Activated CD4-positive, alpha-beta T cell treated with anti-CD3 and anti-CD28 coated beads, Interleukin-2, amount 10 ng/mL, durations not matched to agents 7 days and 5 days (primary cell): ENCODE data around the gene FRMPD4. TPM values are rescaled to one million over a fixed set of nuclear protein-coding genes. Genes with fewer than 3 reads are reported as not detected.

Source experiments
- CTCF ChIA-PET: fragments of 350-600 bp; sonication (Branson Sonifier 250); formaldehyde crosslinking; loops from one replicate; lab custom pipeline; 2021; ENCODE audit warnings: antibody characterized with exemption; lab: Charles Lee
- POLR2A ChIA-PET: fragments of 350-600 bp; sonication (Branson Sonifier 250); formaldehyde crosslinking; loops from one replicate; lab custom pipeline; 2021; ENCODE audit warnings: antibody characterized with exemption; lab: Charles Lee
- DNase-seq: peaks from one replicate; pipeline ENCODE4 v3.0.0-alpha.2; 2020
- H3K27ac Mint-ChIP-seq: one replicate; pipeline ENCODE4 v1.8.0; 2021; ENCODE audit warnings: mild to moderate bottlenecking, moderate library complexity, mixed read lengths
- H3K27me3 Mint-ChIP-seq: one replicate; pipeline ENCODE4 v1.8.0; 2021; ENCODE audit warnings: mixed read lengths
- H3K36me3 Mint-ChIP-seq: one replicate; pipeline ENCODE4 v1.8.0; 2021; ENCODE audit warnings: low read depth, mixed read lengths
- H3K4me1 Mint-ChIP-seq: one replicate; pipeline ENCODE4 v1.8.0; 2021; ENCODE audit warnings: mixed read lengths
- H3K4me3 Mint-ChIP-seq: one replicate; pipeline ENCODE4 v1.8.0; 2021; ENCODE audit warnings: mild to moderate bottlenecking, moderate library complexity, mixed read lengths
- H3K9me3 Mint-ChIP-seq: one replicate; pipeline ENCODE4 v1.8.0; 2021; ENCODE audit warnings: mixed read lengths
- total RNA-seq, 2 experiments: library from RNA; stranded (reverse); gene quantifications; one replicate each; pipeline ENCODE4 v1.2.3, GENCODE V29; 2021

Gene FRMPD4
- total RNA-seq, 2 experiments from 2014 or later = not detected

- no peak for DNase-seq
- ChIA-PET POLR2A (no interaction called here), CTCF (no interaction called here)
- Mint-ChIP-seq H3K4me1 (peaks cover 9% of the 10 kb centered on the region), H3K27ac (no peak overlapping the region), H3K36me3 (no peaks in the 10 kb centered on the region), H3K4me3 (no peak overlapping the region), H3K27me3 (peaks cover 25% of the 10 kb centered on the region), H3K9me3 (no peaks in the 10 kb centered on the region)
These were observed 630.2 kb downstream of the FRMPD4 start for GRCh38 chrX:12768491-12768890.

DNA sequence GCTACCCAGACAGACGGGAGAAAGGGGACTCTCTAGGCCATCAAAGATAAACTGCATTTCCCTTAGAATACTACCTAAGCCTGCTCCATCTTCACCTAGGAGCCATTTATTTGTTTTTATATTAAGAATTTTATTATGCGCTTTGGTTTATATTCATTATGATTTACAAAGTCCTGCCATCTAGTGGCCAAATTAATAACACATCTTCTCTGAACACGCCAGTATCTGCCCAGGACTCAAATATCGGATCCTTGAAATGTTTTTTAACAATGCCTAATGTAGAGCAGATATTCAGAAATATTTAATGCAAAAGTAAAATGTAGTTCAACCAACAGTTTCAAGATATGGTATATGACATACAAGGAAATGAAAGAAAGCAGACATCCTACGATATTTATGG lies 632.2 kb downstream of the FRMPD4 start:
- H3K36me3 Mint-ChIP-seq = no peaks in the 10 kb centered on the region
- no peak overlapping the region for H3K27ac Mint-ChIP-seq
- H3K4me3 Mint-ChIP-seq = no peak overlapping the region
- POLR2A ChIA-PET = no interaction called here
- no peaks in the 10 kb centered on the region for H3K9me3 Mint-ChIP-seq
- CTCF ChIA-PET = interaction anchor here (0.6 to 1.4 kb wide), 3 partner anchors 12 to 841 kb away, joined by 4 to 5 read pairs (median 5); no protein-coding TSS in a partner anchor
- peaks cover 21% of the 10 kb centered on the region for H3K27me3 Mint-ChIP-seq
- DNase-seq = no peak
- H3K4me1 Mint-ChIP-seq = peaks cover 9% of the 10 kb centered on the region

- POLR2A ChIA-PET = no interaction called here
These were observed 633.3 kb downstream of the FRMPD4 start for GRCh38 chrX:12771445-12772069.

More at GRCh38 chrX:12771445-12772069, 633.3 kb downstream of the FRMPD4 start:
- Mint-ChIP-seq H3K4me1 (peaks cover 9% of the 10 kb centered on the region), H3K9me3 (no peaks in the 10 kb centered on the region), H3K27me3 (peaks cover 24% of the 10 kb centered on the region), H3K4me3 (no peak overlapping the region), H3K36me3 (no peaks in the 10 kb centered on the region), H3K27ac (no peak overlapping the region)
- CTCF ChIA-PET = interaction anchor here (0.6 to 1.4 kb wide), 13 partner anchors 10 to 781 kb away, joined by 3 to 8 read pairs (median 4); partner anchors contain the start of gene PRPS2
- peak; percentile 76 for DNase-seq
